Fibroblast of mammary gland (primary cell): ENCODE results near the gene ESPN.
A peak's percentile ranks its signal among the peaks of the same experiment; 100 is the strongest.
"Not testable (repeated sequence)": the region's sequence is repeated elsewhere in the genome, so short reads cannot be mapped to it uniquely, and the experiment has no call there.

Source experiments
- DNase-seq: peaks from one replicate; pipeline ENCODE4 v3.0.0-alpha.2; 2010; ENCODE audit warnings: low read depth
- H3K4me3 ChIP-seq: 2 replicates; pipeline ENCODE4 v1.5.1; 2011; ENCODE audit warnings: low read depth, mild to moderate bottlenecking, low read length, moderate library complexity; ENCODE audit not compliant: control insufficient read depth
- TF ChIP-seq, protein P1 (sequence below): conservative IDR thresholded peaks from 2 replicates; pipeline ENCODE4 v1.5.1; 2011; ENCODE audit warnings: low read depth, low read length, inconsistent platforms; ENCODE audit not compliant: control insufficient read depth, insufficient read depth

The ESPN gene

DNA sequence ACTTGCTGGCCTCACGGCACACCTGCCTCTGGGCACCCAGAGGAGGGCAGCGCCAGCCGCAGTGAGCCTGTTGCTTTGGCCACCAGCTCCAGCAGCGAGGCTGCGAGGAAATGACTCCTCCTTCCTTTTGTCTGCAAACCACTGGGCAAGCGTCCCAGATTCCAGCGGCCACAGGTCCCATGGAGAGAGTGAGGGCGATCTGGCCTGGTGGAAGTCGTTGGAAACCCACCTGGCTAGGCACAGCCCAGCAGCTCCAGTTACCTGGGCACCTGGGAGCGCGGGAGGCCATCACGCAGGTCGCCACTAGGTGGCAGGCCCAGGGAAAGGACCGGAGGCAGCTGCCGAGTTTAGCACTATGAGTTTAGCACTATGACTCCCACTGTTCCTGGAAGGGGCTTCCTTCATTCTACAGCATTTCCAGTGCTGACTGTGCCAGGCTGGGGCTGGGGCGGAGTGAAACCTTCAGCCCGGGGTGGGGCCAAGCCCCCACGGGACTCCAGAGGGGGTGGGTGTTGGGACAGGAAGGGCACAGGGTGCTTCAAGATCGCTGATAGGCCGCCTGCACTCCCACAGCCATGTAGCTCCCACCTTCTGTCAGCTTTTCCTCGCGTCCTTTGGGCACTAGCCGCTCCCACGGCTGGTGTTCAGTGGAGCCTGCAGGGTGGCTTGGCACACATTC lies 1.1 kb upstream of the ESPN start:
- TF ChIP-seq, protein P1, sequence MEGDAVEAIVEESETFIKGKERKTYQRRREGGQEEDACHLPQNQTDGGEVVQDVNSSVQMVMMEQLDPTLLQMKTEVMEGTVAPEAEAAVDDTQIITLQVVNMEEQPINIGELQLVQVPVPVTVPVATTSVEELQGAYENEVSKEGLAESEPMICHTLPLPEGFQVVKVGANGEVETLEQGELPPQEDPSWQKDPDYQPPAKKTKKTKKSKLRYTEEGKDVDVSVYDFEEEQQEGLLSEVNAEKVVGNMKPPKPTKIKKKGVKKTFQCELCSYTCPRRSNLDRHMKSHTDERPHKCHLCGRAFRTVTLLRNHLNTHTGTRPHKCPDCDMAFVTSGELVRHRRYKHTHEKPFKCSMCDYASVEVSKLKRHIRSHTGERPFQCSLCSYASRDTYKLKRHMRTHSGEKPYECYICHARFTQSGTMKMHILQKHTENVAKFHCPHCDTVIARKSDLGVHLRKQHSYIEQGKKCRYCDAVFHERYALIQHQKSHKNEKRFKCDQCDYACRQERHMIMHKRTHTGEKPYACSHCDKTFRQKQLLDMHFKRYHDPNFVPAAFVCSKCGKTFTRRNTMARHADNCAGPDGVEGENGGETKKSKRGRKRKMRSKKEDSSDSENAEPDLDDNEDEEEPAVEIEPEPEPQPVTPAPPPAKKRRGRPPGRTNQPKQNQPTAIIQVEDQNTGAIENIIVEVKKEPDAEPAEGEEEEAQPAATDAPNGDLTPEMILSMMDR: peak; percentile 45
- peak; percentile 31 for DNase-seq
- no peak overlapping the region for H3K4me3 ChIP-seq

DNA sequence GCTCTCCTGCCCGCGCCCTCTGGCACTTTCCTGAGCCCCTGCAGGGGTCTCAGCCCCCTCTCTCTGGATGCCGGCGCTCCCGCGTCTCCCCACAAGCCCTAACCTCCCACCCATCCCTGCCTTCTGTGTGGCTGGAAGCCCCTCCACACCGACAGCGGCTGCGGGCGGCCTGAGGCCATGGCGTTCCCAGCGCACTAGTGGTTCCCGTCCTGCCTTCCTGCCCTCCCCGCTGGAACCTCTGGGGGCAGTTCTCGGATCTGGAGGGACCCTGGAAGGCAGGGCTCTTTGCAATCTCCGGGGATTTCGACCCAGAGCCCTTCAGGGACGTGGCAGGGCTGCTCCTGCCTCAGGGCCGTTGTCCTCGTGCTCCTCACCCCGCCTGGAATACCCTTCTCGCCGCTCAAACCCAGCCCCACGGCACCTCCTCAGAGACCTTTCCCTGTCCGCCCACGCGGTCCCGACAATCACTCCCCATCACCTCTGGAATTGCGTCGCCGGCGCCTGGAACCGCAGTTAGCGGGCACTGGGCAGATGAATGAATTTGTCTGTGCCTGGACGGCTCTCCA lies 493 bp upstream of the ESPN start:
- no peak overlapping the region for H3K4me3 ChIP-seq
- DNase-seq: no peak
- TF ChIP-seq, protein P1: no peak

DNA sequence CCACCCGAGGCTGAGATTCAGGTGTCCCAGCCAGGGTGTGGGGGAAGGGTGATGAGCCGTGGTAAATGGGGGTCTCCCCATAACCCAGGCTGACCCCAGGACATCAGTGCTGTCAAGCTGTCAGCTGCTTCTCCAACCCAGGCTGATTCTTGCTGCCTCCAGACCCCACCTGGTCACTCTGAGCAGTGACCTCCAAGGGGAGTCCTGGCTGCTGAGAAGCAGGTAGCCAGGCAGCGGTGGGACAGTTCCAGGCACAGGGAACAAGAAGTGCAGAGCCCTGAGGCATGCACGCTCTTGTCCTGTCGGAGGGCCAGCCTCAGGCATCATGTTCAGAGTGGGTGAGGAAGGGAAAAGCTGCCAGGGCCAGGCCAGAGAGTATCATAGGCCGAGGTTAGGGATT lies 1.1 kb downstream of the ESPN start:
- no peak for DNase-seq
- TF ChIP-seq, protein P1: no peak
- H3K4me3 ChIP-seq: no peak overlapping the region

DNA sequence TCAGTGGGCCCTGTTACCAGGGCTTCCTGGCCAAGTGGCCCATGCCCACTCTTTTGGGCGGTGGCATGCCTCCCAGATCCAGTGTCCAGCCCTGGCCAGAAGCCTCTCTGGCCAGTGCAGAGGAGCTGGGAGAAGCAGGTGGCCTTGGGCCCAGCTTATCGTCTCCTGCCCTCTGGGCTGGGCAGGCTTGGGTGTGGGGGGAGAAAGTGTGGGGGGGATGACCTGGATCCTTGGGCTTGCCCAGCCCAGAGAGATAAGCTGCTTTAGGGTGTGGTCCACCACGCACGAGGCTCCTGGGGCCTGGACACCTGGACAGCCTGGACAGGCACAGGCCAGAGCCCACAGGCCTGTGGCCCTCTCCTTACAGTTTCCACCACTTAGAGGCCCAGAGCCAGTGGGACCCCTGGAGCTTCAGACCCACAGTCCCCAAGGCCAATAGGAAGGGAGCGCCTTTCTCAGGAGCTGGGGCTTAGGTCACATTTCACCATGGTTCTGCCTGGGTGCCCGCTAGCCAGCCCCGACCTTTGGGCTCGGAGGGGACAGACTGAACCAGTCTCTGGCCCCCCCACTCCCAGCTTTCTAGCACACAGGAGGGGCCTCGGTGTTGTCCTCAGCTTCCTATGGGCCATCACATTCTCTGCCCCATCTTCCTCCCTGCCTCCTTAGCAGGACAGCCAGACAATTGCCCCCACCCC lies 1.8 kb downstream of the ESPN start:
- TF ChIP-seq, protein P1: no peak
- DNase-seq: no peak
- H3K4me3 ChIP-seq: no peak overlapping the region

DNA sequence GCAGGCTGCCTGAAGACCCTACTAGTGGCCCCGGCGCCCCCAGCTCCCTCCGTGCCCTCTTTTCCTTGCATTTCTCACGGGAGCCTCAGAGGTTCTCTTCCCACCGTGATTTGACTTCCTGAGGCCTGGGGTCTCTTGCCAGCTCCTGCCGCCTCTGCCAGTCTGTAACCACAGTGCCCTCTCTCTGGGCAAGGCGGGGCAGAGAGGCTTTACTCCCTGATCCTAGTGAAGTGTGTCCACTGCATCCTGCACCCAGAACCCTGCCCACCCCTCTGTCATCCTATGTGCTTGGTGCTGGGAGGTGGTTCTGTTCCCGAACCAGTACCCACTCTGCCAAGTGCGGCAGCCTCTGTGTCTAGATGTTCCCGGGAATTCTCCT lies 2.4 kb downstream of the ESPN start:
- no peak overlapping the region for H3K4me3 ChIP-seq
- no peak for DNase-seq
- TF ChIP-seq, protein P1: no peak

DNA sequence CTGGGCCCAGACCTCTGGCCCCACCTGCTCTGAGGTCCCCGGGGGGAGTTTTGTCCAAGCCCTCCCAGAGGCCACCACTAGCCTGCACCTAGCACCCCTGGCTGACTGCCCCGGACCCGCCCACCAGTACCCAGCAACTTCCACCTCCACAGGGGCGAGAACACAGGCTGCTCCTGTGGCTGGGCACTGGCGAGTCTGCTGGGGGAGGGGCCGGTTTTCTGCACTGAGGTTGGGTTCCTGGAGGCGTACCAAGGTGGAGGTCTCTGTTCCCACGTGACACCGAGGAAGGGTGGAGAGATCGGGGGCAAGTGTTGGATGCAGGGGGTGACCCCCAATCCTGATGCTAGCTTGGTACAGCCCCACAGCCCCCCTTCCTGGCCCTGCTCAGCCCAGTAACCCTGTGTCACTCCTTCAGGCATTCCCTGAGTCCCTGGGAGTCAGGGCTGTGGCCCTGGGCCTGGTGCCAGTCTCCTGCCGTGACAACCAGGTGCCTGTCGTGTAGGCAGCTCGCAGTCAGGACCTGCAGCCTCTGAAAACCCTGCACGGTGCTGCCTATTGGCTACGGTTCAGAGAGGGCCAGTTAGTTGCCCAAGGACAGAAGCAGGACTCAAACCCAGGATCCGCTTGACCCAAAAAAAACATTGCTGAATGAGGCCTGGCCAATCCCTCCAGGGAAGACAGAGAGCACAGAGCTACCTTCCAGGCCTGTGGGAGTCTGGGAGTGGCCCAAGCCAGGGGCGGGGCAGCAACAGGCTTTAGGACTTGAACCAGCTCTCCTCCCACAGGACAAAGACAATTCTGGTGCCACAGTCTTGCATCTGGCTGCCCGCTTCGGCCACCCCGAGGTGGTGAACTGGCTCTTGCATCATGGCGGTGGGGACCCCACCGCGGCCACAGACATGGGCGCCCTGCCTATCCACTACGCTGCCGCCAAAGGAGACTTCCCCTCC lies 3.1 kb downstream of the ESPN start:
- DNase-seq: no peak
- H3K4me3 ChIP-seq: no peak overlapping the region
- TF ChIP-seq, protein P1: no peak

DNA sequence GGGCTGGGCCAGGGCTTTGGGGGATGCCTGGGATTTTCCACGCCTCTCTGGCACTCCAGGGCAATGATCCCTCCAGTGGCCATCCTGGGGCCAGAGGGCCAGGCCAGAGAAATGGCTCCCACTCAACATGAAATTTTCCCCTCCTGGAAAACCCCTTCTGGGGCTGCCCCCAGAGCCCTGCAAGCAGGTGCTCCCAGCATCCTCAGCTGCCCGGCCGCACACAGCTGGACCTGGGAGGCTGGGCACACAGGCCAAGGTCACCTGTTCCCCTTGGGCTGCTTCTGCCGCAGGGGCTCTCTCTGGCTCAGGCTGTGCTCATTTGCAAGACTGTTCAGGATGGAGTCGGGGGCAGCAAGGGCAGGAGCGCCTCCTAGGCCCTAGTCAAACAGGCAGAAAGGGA lies 3.9 kb downstream of the ESPN start:
- not testable (repeated sequence) for DNase-seq

DNA sequence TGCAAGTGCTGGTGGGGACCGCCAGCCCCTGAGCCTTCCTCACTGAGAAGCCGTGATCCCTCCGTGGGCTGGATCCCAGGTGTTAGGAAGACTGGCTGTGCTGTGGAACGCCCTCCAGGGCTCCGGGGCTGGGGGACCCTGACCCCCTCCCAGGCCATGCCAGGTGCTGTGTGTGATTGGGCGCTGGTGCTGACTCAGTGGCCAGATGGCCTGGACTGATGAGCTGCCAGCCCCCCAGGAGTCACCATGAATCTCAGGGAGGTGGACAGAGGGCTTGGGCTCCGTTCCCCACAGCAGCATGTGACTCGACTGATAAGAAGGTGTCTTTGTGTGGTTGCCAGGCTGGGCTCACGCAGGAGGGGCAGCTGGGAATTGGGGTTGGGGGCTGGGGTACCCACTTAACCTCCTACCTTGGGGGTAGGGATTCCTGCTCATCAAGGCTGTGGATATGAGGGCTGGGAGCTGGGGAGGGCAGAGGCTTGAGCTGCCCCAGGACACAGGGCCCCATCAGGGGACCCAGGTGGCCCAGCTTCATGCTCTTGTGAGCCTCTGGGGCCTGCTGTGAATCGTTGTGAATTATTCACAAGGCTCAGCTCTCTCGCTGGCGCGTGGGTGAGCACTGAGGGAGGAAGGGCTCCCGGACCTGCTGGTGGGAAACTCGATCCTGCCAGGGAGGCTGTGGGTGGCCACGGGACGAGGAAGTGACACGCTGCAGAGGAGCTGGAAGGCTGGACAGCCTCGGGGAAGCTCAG lies 5.3 kb downstream of the ESPN start:
- H3K4me3 ChIP-seq, DNase-seq: not testable (repeated sequence)

More for the DNA sequence above, 3.9 kb downstream of the ESPN start:
- H3K4me3 ChIP-seq: not testable (repeated sequence)

DNA sequence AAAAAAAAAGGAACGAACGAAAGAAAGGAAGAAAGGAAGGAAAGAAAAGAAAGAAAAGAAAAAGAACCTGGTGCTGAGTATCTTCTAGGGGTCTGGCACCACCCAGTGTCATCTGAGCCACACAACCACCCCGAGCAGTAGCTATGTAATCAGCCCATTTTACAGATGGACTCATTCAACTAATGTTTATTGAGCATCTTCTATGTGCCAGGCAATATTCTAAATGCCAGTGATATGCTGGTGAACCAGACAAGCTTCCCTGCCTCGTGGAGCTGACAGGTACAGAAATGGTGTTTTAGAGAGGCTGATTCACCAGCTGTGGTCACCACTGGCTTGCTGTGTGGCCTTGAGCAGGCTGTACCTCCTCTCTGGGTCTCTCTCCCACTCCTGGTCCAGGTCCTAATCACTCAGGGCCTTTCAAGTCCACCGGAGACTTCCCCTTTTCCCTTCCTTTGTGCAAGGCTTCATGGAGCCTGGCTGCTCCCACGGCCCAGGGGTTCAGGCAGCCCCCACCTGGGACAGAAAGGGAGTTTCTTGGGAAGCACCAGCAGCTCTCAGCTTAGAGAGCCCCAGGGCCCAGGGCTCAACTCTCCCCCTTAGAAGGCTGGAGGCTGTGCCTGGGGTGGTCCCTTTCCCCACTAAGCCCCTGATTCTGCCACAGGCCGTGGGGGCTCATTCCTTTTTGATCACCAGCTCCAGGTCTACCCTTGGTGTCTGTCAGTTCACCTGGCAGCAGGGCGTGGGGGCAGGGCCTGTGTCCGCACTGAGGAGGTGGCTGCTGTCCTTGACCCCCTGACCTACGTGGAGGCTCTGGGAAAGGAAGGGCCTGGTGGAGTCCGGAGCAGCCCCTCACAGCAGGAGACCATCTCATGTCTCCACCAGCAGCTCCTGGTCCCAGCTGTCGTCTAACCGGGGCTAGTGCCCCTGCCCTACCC lies 7.3 kb downstream of the ESPN start:
- not testable (repeated sequence) for DNase-seq, H3K4me3 ChIP-seq
